Activated naive CD8-positive, alpha-beta T cell treated with anti-CD3 and anti-CD28 coated beads, Interleukin-2, amount 10 ng/mL, durations not matched to agents 7 days and 5 days (primary cell): ENCODE measurements around the gene ENPP6. TPM values are rescaled to one million over a fixed set of nuclear protein-coding genes. Genes with fewer than 3 reads are reported as not detected.
A peak's percentile ranks its signal among the peaks of the same experiment; 100 is the strongest.

Source experiments
- ATAC-seq: fragments of 150-1000 bp; cut with Tn5 transposase; one replicate; pipeline ENCODE4 v1.10.0; 2021; ENCODE audit warnings: low read depth, moderate library complexity
- POLR2A ChIA-PET: fragments of 350-600 bp; sonication (Branson Sonifier 250); formaldehyde crosslinking; loops from one replicate; lab custom pipeline; 2021; ENCODE audit warnings: antibody characterized with exemption; lab: Charles Lee
- DNase-seq: peaks from one replicate; pipeline ENCODE4 v3.0.0; 2021
- H3K27ac Mint-ChIP-seq: one replicate; pipeline ENCODE4 v1.8.0; 2022; ENCODE audit warnings: mild to moderate bottlenecking, mixed read lengths
- H3K27me3 Mint-ChIP-seq: one replicate; pipeline ENCODE4 v1.8.0; 2022; ENCODE audit warnings: mild to moderate bottlenecking, moderate library complexity, mixed read lengths
- H3K36me3 Mint-ChIP-seq: one replicate; pipeline ENCODE4 v1.8.0; 2021; ENCODE audit warnings: mild to moderate bottlenecking, mixed read lengths
- H3K4me1 Mint-ChIP-seq: one replicate; pipeline ENCODE4 v1.8.0; 2021; ENCODE audit warnings: mixed read lengths
- H3K4me3 Mint-ChIP-seq: one replicate; pipeline ENCODE4 v1.8.0; 2022; ENCODE audit warnings: mild to moderate bottlenecking, moderate library complexity, mixed read lengths
- H3K9me3 Mint-ChIP-seq: one replicate; pipeline ENCODE4 v1.8.0; 2021; ENCODE audit warnings: mixed read lengths
- total RNA-seq, 2 experiments: library from RNA; stranded (reverse); gene quantifications; one replicate each; pipeline ENCODE4 v1.2.3, GENCODE V29; 2021

The ENPP6 gene
- total RNA-seq, result 1 to 10 TPM in 1 of 2 experiments, under 1 TPM in 1; 0.89 to 1.5 TPM

- Mint-ChIP-seq H3K27ac (no peak within 1 kb of the TSS), H3K9me3 (peaks cover 3% of the 10 kb centered on the region), H3K4me3 (no peak within 1 kb of the TSS), H3K36me3 (peaks cover 16% of the 10 kb centered on the region), H3K27me3 (peaks cover 8% of the 10 kb centered on the region), H3K4me1 (peaks cover 2% of the 10 kb centered on the region)
- POLR2A ChIA-PET, result interaction anchor here (1.2 kb wide), 1 partner anchor 517 kb away, joined by 3 read pairs; the partner anchor contains the start of gene CENPU
- DNase-seq (no peak), ATAC-seq (no peak)
Observed at GRCh38 chr4:184217634-184218033, at the start of gene ENPP6. TSS of gene ENPP6 (minus strand) at chr4:184217873. CDS start at chr4:184217819, 54 bp downstream.

GRCh38 chr4:184267206-184267608 lies 49.5 kb upstream of the ENPP6 start:
- Mint-ChIP-seq H3K4me3 (peak overlapping the region; percentile 89), H3K36me3 (peaks cover 2% of the 10 kb centered on the region), H3K4me1 (peaks cover 54% of the 10 kb centered on the region), H3K27ac (peak overlapping the region; percentile 97), H3K9me3 (peaks cover 1% of the 10 kb centered on the region), H3K27me3 (peaks cover 1% of the 10 kb centered on the region)
- DNase-seq, result no peak
- POLR2A ChIA-PET, result interaction anchor here (0.7 to 4.7 kb wide), 7 partner anchors 13 to 207 kb away, joined by 3 to 36 read pairs (median 5); partner anchors contain the start of gene IRF2
- no peak for ATAC-seq

GRCh38 chr4:184265546-184266351 lies 48.1 kb upstream of the ENPP6 start:
- Mint-ChIP-seq H3K27ac (peak overlapping the region; percentile 38), H3K4me3 (no peak overlapping the region), H3K36me3 (peaks cover under 1% of the 10 kb centered on the region), H3K9me3 (peaks cover 1% of the 10 kb centered on the region), H3K4me1 (peaks cover 54% of the 10 kb centered on the region), H3K27me3 (peaks cover 5% of the 10 kb centered on the region)
- POLR2A ChIA-PET, result interaction anchor here (1.4 to 4.7 kb wide), 3 partner anchors 16 to 209 kb away, joined by 4 to 36 read pairs (median 16); partner anchors contain the start of gene IRF2
- ATAC-seq, result no peak
- no peak for DNase-seq

- ATAC-seq (peak; percentile 60), DNase-seq (peak; percentile 91)
- Mint-ChIP-seq H3K9me3 (no peaks in the 10 kb centered on the region), H3K4me3 (peak overlapping the region; percentile 43), H3K4me1 (peaks cover 45% of the 10 kb centered on the region), H3K36me3 (no peaks in the 10 kb centered on the region), H3K27ac (peak overlapping the region; percentile 65), H3K27me3 (peaks cover 7% of the 10 kb centered on the region)
- POLR2A ChIA-PET, result interaction anchor here (0.6 to 2.1 kb wide), 9 partner anchors 117 to 481 kb away, joined by 3 to 15 read pairs (median 6); partner anchors contain the start of genes CASP3, CENPU, IRF2 and PRIMPOL
Observed at GRCh38 chr4:184263910-184264732, 46.4 kb upstream of the ENPP6 start.

- POLR2A ChIA-PET, result interaction anchor here (0.7 to 2.1 kb wide), 7 partner anchors 118 to 470 kb away, joined by 3 to 15 read pairs (median 9); partner anchors contain the start of genes CASP3, CENPU, IRF2 and PRIMPOL
- H3K4me3 Mint-ChIP-seq, result no peak overlapping the region
Observed at GRCh38 chr4:184263461-184263860, 45.8 kb upstream of the ENPP6 start.

GRCh38 chr4:184262901-184263300 lies 45.2 kb upstream of the ENPP6 start:
- POLR2A ChIA-PET, result interaction anchor here (1.6 to 2.1 kb wide), 3 partner anchors 118 to 274 kb away, joined by 4 to 13 read pairs (median 9); no protein-coding TSS in a partner anchor
- Mint-ChIP-seq H3K27ac (no peak overlapping the region), H3K4me3 (no peak overlapping the region), H3K27me3 (peaks cover 7% of the 10 kb centered on the region), H3K9me3 (no peaks in the 10 kb centered on the region), H3K4me1 (peaks cover 35% of the 10 kb centered on the region), H3K36me3 (no peaks in the 10 kb centered on the region)
- DNase-seq (no peak), ATAC-seq (no peak)

More at GRCh38 chr4:184263461-184263860, 45.8 kb upstream of the ENPP6 start:
- ATAC-seq, result no peak
- Mint-ChIP-seq H3K36me3 (no peaks in the 10 kb centered on the region), H3K27ac (no peak overlapping the region), H3K4me1 (peaks cover 40% of the 10 kb centered on the region), H3K9me3 (no peaks in the 10 kb centered on the region), H3K27me3 (peaks cover 7% of the 10 kb centered on the region)
- DNase-seq, result no peak

GRCh38 chr4:184261246-184261645 lies 43.6 kb upstream of the ENPP6 start:
- no peak for ATAC-seq
- H3K27me3 Mint-ChIP-seq, result peaks cover 7% of the 10 kb centered on the region

GRCh38 chr4:184259866-184260265 lies 42.2 kb upstream of the ENPP6 start:
- no peak overlapping the region for H3K4me3 Mint-ChIP-seq
- ATAC-seq (no peak), DNase-seq (no peak)
- POLR2A ChIA-PET, result no interaction called here
- no peaks in the 10 kb centered on the region for H3K36me3 Mint-ChIP-seq
- peaks cover 11% of the 10 kb centered on the region for H3K4me1 Mint-ChIP-seq
- no peaks in the 10 kb centered on the region for H3K9me3 Mint-ChIP-seq
- H3K27me3 Mint-ChIP-seq, result peaks cover 7% of the 10 kb centered on the region
- no peak overlapping the region for H3K27ac Mint-ChIP-seq

More at GRCh38 chr4:184261246-184261645, 43.6 kb upstream of the ENPP6 start:
- Mint-ChIP-seq H3K36me3 (no peaks in the 10 kb centered on the region), H3K9me3 (no peaks in the 10 kb centered on the region), H3K4me3 (no peak overlapping the region), H3K4me1 (peaks cover 24% of the 10 kb centered on the region), H3K27ac (no peak overlapping the region)
- POLR2A ChIA-PET, result interaction anchor here (0.9 kb wide), 1 partner anchor 48 kb away, joined by 3 read pairs; no protein-coding TSS in a partner anchor
- no peak for DNase-seq

GRCh38 chr4:184259081-184259480 lies 41.4 kb upstream of the ENPP6 start:
- DNase-seq (no peak), ATAC-seq (no peak)
- Mint-ChIP-seq H3K27ac (no peak overlapping the region), H3K27me3 (peaks cover 7% of the 10 kb centered on the region), H3K4me3 (no peak overlapping the region), H3K36me3 (no peaks in the 10 kb centered on the region), H3K9me3 (no peaks in the 10 kb centered on the region), H3K4me1 (peaks cover 9% of the 10 kb centered on the region)
- POLR2A ChIA-PET, result no interaction called here

- no peak overlapping the region for H3K4me3 Mint-ChIP-seq
- POLR2A ChIA-PET, result no interaction called here
Observed at GRCh38 chr4:184255871-184256642, 38.4 kb upstream of the ENPP6 start.

GRCh38 chr4:184255361-184255760 lies 37.7 kb upstream of the ENPP6 start:
- no peaks in the 10 kb centered on the region for H3K36me3 Mint-ChIP-seq
- H3K4me3 Mint-ChIP-seq, result no peak overlapping the region
- H3K27me3 Mint-ChIP-seq, result no peaks in the 10 kb centered on the region
- DNase-seq, result no peak
- POLR2A ChIA-PET, result no interaction called here
- no peak for ATAC-seq
- no peak overlapping the region for H3K27ac Mint-ChIP-seq
- no peaks in the 10 kb centered on the region for H3K9me3 Mint-ChIP-seq
- peaks cover 9% of the 10 kb centered on the region for H3K4me1 Mint-ChIP-seq

More at GRCh38 chr4:184255871-184256642, 38.4 kb upstream of the ENPP6 start:
- Mint-ChIP-seq H3K27ac (no peak overlapping the region), H3K27me3 (peaks cover 2% of the 10 kb centered on the region), H3K9me3 (no peaks in the 10 kb centered on the region), H3K36me3 (no peaks in the 10 kb centered on the region), H3K4me1 (peaks cover 4% of the 10 kb centered on the region)
- ATAC-seq (no peak), DNase-seq (no peak)

- peaks cover 8% of the 10 kb centered on the region for H3K4me1 Mint-ChIP-seq
- ATAC-seq (no peak), DNase-seq (no peak)
- H3K36me3 Mint-ChIP-seq, result no peaks in the 10 kb centered on the region
- no peak overlapping the region for H3K4me3 Mint-ChIP-seq
- no peaks in the 10 kb centered on the region for H3K9me3 Mint-ChIP-seq
- POLR2A ChIA-PET, result no interaction called here
- H3K27ac Mint-ChIP-seq, result no peak overlapping the region
- H3K27me3 Mint-ChIP-seq, result no peaks in the 10 kb centered on the region
Observed at GRCh38 chr4:184253072-184253420, 35.4 kb upstream of the ENPP6 start.
